HepG2 (cell line): Measurements from ENCODE around the gene BCL2L1. TPM values are rescaled to one million over a fixed set of nuclear protein-coding genes. Genes with fewer than 3 reads are reported as not detected.
A peak's percentile ranks its signal among the peaks of the same experiment; 100 is the strongest.

ENCODE experiments used
- EP300 ChIP-seq, 3 experiments: sonication (generic) in 1 of 3; formaldehyde crosslinking in 1 of 3; IDR thresholded peaks; 2 replicates each; pipeline versions ENCODE4 v1.5.1 to v1.6.1; 2011 to 2020; ENCODE audit warnings: low read depth in 2 of 3, low read length in 2 of 3, borderline replicate concordance in 1 of 3, improper control_type of control experiment in 1 of 3, mild to moderate bottlenecking in 1 of 3, missing genetic modification reagents in 1 of 3, moderate library complexity in 1 of 3
- IKZF4 ChIP-seq: sonication (generic); formaldehyde crosslinking; IDR thresholded peaks from 2 replicates; pipeline ENCODE4 v1.5.1; 2020; ENCODE audit warnings: borderline replicate concordance, mild to moderate bottlenecking, low read depth, missing genetic modification reagents; ENCODE audit errors: not compliant biosample characterization
- KAT2B ChIP-seq: fragments of 150-350 bp; IDR thresholded peaks from 2 replicates; pipeline ENCODE4 v1.6.1; 2014; ENCODE audit warnings: low read depth, low read length, borderline replicate concordance
- KLF15 ChIP-seq: sonication (generic); formaldehyde crosslinking; IDR thresholded peaks from 2 replicates; pipeline ENCODE4 v1.8.1; 2023; ENCODE audit warnings: borderline replicate concordance, mild to moderate bottlenecking, inconsistent platforms, missing genetic modification reagents, mixed read lengths
- MIXL1 ChIP-seq: IDR thresholded peaks from 2 replicates; pipeline ENCODE4 v1.6.1; 2016
- MZF1 ChIP-seq: sonication (generic); formaldehyde crosslinking; IDR thresholded peaks from 2 replicates; pipeline ENCODE4 v1.8.1; 2023; ENCODE audit warnings: mild to moderate bottlenecking, missing genetic modification reagents, borderline replicate concordance
- NFRKB ChIP-seq: fragments of 450-650 bp; IDR thresholded peaks from 2 replicates; pipeline ENCODE4 v1.6.1; 2017
- NKX3-1 ChIP-seq: sonication (generic); formaldehyde crosslinking; IDR thresholded peaks from 2 replicates; pipeline ENCODE4 v1.5.0; 2020; ENCODE audit warnings: missing genetic modification reagents
- NR3C1 ChIP-seq: sonication (generic); formaldehyde crosslinking; IDR thresholded peaks from 2 replicates; pipeline ENCODE4 v1.4.0; 2020; ENCODE audit warnings: missing genetic modification reagents
- PAX8 ChIP-seq: sonication (generic); formaldehyde crosslinking; IDR thresholded peaks from 2 replicates; pipeline ENCODE4 v1.8.0; 2022; ENCODE audit warnings: mild to moderate bottlenecking, missing genetic modification reagents, borderline replicate concordance
- PRMT3 ChIP-seq: sonication (generic); formaldehyde crosslinking; IDR thresholded peaks from 2 replicates; pipeline ENCODE4 v1.8.1; 2022; ENCODE audit warnings: low read depth, mild to moderate bottlenecking, moderate library complexity, missing genetic modification reagents, borderline replicate concordance
- SALL2 ChIP-seq: sonication (generic); formaldehyde crosslinking; IDR thresholded peaks from 2 replicates; pipeline ENCODE4 v1.8.1; 2023; ENCODE audit warnings: mild to moderate bottlenecking, missing genetic modification reagents, inconsistent platforms
- SP2 ChIP-seq: sonication (generic); formaldehyde crosslinking; IDR thresholded peaks from 2 replicates; pipeline ENCODE4 v1.5.1; 2020; ENCODE audit warnings: mild to moderate bottlenecking, missing genetic modification reagents
- TBX2 ChIP-seq: sonication (generic); formaldehyde crosslinking; IDR thresholded peaks from 2 replicates; pipeline ENCODE4 v1.5.0; 2020; ENCODE audit warnings: missing genetic modification reagents, mild to moderate bottlenecking, borderline replicate concordance
- XRCC5 ChIP-seq: fragments of 200-400 bp; formaldehyde crosslinking; optimal IDR thresholded peaks from 2 replicates; pipeline ENCODE3; 2017; ENCODE audit warnings: mild to moderate bottlenecking, low read length
- ZBTB46 ChIP-seq: sonication (generic); formaldehyde crosslinking; IDR thresholded peaks from 2 replicates; pipeline ENCODE4 v1.4.0; 2020; ENCODE audit warnings: mild to moderate bottlenecking, missing genetic modification reagents, borderline replicate concordance
- ZFP37 ChIP-seq: sonication (generic); formaldehyde crosslinking; IDR thresholded peaks from 2 replicates; pipeline ENCODE4 v1.4.0; 2020; ENCODE audit warnings: missing genetic modification reagents, borderline replicate concordance
- ZFY ChIP-seq: sonication (generic); formaldehyde crosslinking; IDR thresholded peaks from 2 replicates; pipeline ENCODE4 v1.4.0; 2020; ENCODE audit warnings: missing genetic modification reagents
- ZNF121 ChIP-seq: sonication (generic); formaldehyde crosslinking; IDR thresholded peaks from 2 replicates; pipeline ENCODE4 v1.5.0; 2020; ENCODE audit warnings: mild to moderate bottlenecking, missing genetic modification reagents
- ZNF124 ChIP-seq: sonication (generic); formaldehyde crosslinking; IDR thresholded peaks from 2 replicates; pipeline ENCODE4 v1.4.0; 2020; ENCODE audit warnings: missing genetic modification reagents
- ZNF160 ChIP-seq: sonication (generic); formaldehyde crosslinking; IDR thresholded peaks from 2 replicates; pipeline ENCODE4 v1.8.0; 2022; ENCODE audit warnings: mild to moderate bottlenecking, inconsistent platforms, missing genetic modification reagents
- ZNF251 ChIP-seq: sonication (generic); formaldehyde crosslinking; IDR thresholded peaks from 2 replicates; pipeline ENCODE4 v1.9.0; 2021; ENCODE audit warnings: mild to moderate bottlenecking, missing genetic modification reagents
- ZNF292 ChIP-seq: sonication (generic); formaldehyde crosslinking; IDR thresholded peaks from 2 replicates; pipeline ENCODE4 v1.8.1; 2022; ENCODE audit warnings: mild to moderate bottlenecking, low read depth, missing genetic modification reagents, borderline replicate concordance
- ZNF317 ChIP-seq: sonication (generic); formaldehyde crosslinking; IDR thresholded peaks from 2 replicates; pipeline ENCODE4 v1.5.0; 2020; ENCODE audit warnings: mild to moderate bottlenecking, missing genetic modification reagents
- ZNF644 ChIP-seq: IDR thresholded peaks from 2 replicates; pipeline ENCODE4 v1.6.1; 2016; ENCODE audit warnings: low read depth
- ZNF737 ChIP-seq: sonication (generic); formaldehyde crosslinking; IDR thresholded peaks from 2 replicates; pipeline ENCODE4 v1.5.0; 2020; ENCODE audit warnings: missing genetic modification reagents, mild to moderate bottlenecking, borderline replicate concordance
- ZNF740 ChIP-seq: sonication (generic); formaldehyde crosslinking; IDR thresholded peaks from 2 replicates; pipeline ENCODE4 v1.4.0; 2020; ENCODE audit warnings: missing genetic modification reagents
- polyA plus RNA-seq, 8 experiments: library from polyadenylated mRNA; depleted of rRNA in 3 of 8; stranded (reverse) in 7 of 8; unstranded in 1 of 8; fragments of >200 nt; fragmentation: Illumina TruSeq in 4 of 8; extraction: Trizol in 4 of 8; gene quantifications; 2 replicates each; pipeline versions ENCODE4 v1.2.1 to v1.2.3, GENCODE V29; 2011 to 2016; ENCODE audit warnings: low read depth in 4 of 8, missing spikeins in 1 of 8, mixed read lengths in 1 of 8; ENCODE audit not compliant: insufficient read depth in 1 of 8
- total RNA-seq, 5 experiments: library from RNA; depleted of rRNA; stranded (reverse); fragments of >200 nt; fragmentation: Illumina TruSeq; extraction: Trizol; gene quantifications; 2 replicates each; pipeline ENCODE4 v1.2.3, GENCODE V29; 2016; ENCODE audit warnings: low read depth in 1 of 5
- TF ChIP-seq, protein P1 (sequence below): IDR thresholded peaks from 2 replicates; pipeline ENCODE4 v1.6.1; 2018; ENCODE audit warnings: missing genetic modification reagents, mild to moderate bottlenecking, missing compliant biosample characterization

BCL2L1 gene
- total and polyA plus RNA-seq, 2 of the 13 experiments (the other 11 are each of a cell fraction or from before 2014, with no cell fraction given): 164 to 258 TPM

- TF ChIP-seq NKX3-1: peak; percentile 94
- TF ChIP-seq ZFP37 (CRISPR knock-in tag): peak; percentile 38; the same call in 1 of the 2 replicates
- peak; percentile 91 for TF ChIP-seq ZNF160 (CRISPR knock-in tag)
- peak; percentile 84 for TF ChIP-seq SALL2 (CRISPR knock-in tag)
- TF ChIP-seq ZNF292: peak; percentile 82; the same call in 1 of the 2 replicates
- TF ChIP-seq, protein P1, sequence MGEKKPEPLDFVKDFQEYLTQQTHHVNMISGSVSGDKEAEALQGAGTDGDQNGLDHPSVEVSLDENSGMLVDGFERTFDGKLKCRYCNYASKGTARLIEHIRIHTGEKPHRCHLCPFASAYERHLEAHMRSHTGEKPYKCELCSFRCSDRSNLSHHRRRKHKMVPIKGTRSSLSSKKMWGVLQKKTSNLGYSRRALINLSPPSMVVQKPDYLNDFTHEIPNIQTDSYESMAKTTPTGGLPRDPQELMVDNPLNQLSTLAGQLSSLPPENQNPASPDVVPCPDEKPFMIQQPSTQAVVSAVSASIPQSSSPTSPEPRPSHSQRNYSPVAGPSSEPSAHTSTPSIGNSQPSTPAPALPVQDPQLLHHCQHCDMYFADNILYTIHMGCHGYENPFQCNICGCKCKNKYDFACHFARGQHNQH (CRISPR knock-in tag): peak; percentile 93
- peak; percentile 22; the same call in 1 of the 2 replicates for TF ChIP-seq MIXL1 (CRISPR knock-in tag)
- 0 out of 2 replicates have a peak, but pooled peaks have one; percentile 45 for TF ChIP-seq ZNF121 (CRISPR knock-in tag)
- TF ChIP-seq PRMT3 (CRISPR knock-in tag): peak; percentile 93; the same call in 1 of the 2 replicates
- TF ChIP-seq PAX8 (CRISPR knock-in tag): peak; percentile 69; the same call in 1 of the 2 replicates
- TF ChIP-seq XRCC5: peak; percentile 90
- no peak for TF ChIP-seq ZBTB46 (CRISPR knock-in tag)
- TF ChIP-seq ZNF317 (CRISPR knock-in tag): peak; percentile 87
- TF ChIP-seq ZNF737 (CRISPR knock-in tag): no peak
- TF ChIP-seq EP300 (IDR thresholded peaks at IDR 0.05; ENCODE audit: low read depth in 2 of 2, low read length in 2 of 2): no peak; a peak in 1 of 4 replicates
- no peak; the same call in 1 of the 2 replicates for TF ChIP-seq EP300 (CRISPR knock-in tag; IDR thresholded peaks at IDR 0.05; ENCODE audit: borderline replicate concordance)
- no peak for TF ChIP-seq ZNF251 (CRISPR knock-in tag)
- 0 out of 2 replicates have a peak, but pooled peaks have one; percentile 59 for TF ChIP-seq NR3C1 (CRISPR knock-in tag)
- TF ChIP-seq ZFY: peak; percentile 96
- TF ChIP-seq MZF1 (CRISPR knock-in tag): no peak
- TF ChIP-seq ZNF740 (CRISPR knock-in tag): no peak
- TF ChIP-seq KLF15 (CRISPR knock-in tag): peak; percentile 89; the same call in 1 of the 2 replicates
- TF ChIP-seq SP2: peak; percentile 89
- no peak for TF ChIP-seq KAT2B
- TF ChIP-seq IKZF4 (CRISPR knock-in tag): peak; percentile 78
- peak; percentile 90 for TF ChIP-seq TBX2 (CRISPR knock-in tag)
- TF ChIP-seq ZNF124 (CRISPR knock-in tag): peak; percentile 75; the same call in 1 of the 2 replicates
- TF ChIP-seq ZNF644 (CRISPR knock-in tag): no peak
- no peak for TF ChIP-seq NFRKB
These were observed 16.3 kb upstream of the BCL2L1 start, which contains the start of gene TPX2 (continued) for GRCh38 chr20:31738729-31739549.
